Activated T-cell treated with anti-CD3 and anti-CD28 coated beads for 1 hour (primary cell): ENCODE data around the gene PDC.
A peak's percentile ranks its signal among the peaks of the same experiment; 100 is the strongest.

Experiments used
- DNase-seq: peaks from one replicate; pipeline ENCODE4 v3.0.0-alpha.2; 2020; ENCODE audit warnings: low read depth

Gene PDC

GRCh38 chr1:186461014-186461413 lies at the start of gene PDC:
Gene PDC, minus strand, starts transcription at chr1:186461114. Its CDS starts 11,655 bp downstream, at chr1:186449459.
- DNase-seq: no peak

- DNase-seq: no peak
Measured at GRCh38 chr1:186503190-186503589, 42.3 kb upstream of the PDC start.

- DNase-seq: no peak
Measured at GRCh38 chr1:186502087-186502486, 41.2 kb upstream of the PDC start.

- DNase-seq: no peak
Measured at GRCh38 chr1:186500804-186501203, 39.9 kb upstream of the PDC start.

- DNase-seq: no peak
Measured at GRCh38 chr1:186499571-186499970, 38.7 kb upstream of the PDC start.

- no peak for DNase-seq
Measured at GRCh38 chr1:186498695-186499389, 37.9 kb upstream of the PDC start.

- no peak for DNase-seq
Measured at GRCh38 chr1:186498071-186498470, 37.2 kb upstream of the PDC start.

- no peak for DNase-seq
Measured at GRCh38 chr1:186497651-186498050, 36.7 kb upstream of the PDC start.

GRCh38 chr1:186496171-186496851 lies 35.4 kb upstream of the PDC start:
- no peak for DNase-seq

- no peak for DNase-seq
Measured at GRCh38 chr1:186494832-186495271, 33.9 kb upstream of the PDC start.

- no peak for DNase-seq
Measured at GRCh38 chr1:186492531-186493291, 31.8 kb upstream of the PDC start.

GRCh38 chr1:186491336-186491735 lies 30.4 kb upstream of the PDC start:
- DNase-seq: no peak

GRCh38 chr1:186487163-186487562 lies 26.2 kb upstream of the PDC start:
- DNase-seq: no peak

GRCh38 chr1:186486061-186486460 lies 25.1 kb upstream of the PDC start:
- DNase-seq: no peak

- DNase-seq: no peak
Measured at GRCh38 chr1:186483561-186483960, 22.6 kb upstream of the PDC start.

GRCh38 chr1:186482661-186483255 lies 21.8 kb upstream of the PDC start:
- peak; percentile 5 for DNase-seq

- no peak for DNase-seq
Measured at GRCh38 chr1:186481303-186481888, 20.5 kb upstream of the PDC start.

GRCh38 chr1:186479162-186479561 lies 18.2 kb upstream of the PDC start:
- DNase-seq: no peak

GRCh38 chr1:186476264-186477040 lies 15.5 kb upstream of the PDC start:
- DNase-seq: no peak

- no peak for DNase-seq
Measured at GRCh38 chr1:186474208-186474607, 13.3 kb upstream of the PDC start.

- DNase-seq: no peak
Measured at GRCh38 chr1:186473047-186473446, 12.1 kb upstream of the PDC start.
